ENCODE data around the gene ARNT2. TPM values are rescaled to one million over a fixed set of nuclear protein-coding genes. Genes with fewer than 3 reads are reported as not detected.

ARNT2 gene
- total RNA-seq, 2 experiments from 2014 or later, result not detected

GRCh38 chr15:80549191-80549590, 145.0 kb downstream of the ARNT2 start:
- Histone ChIP-seq H3K79me2 (ENCODE audit: insufficient read depth, low read depth, low read length) (no peaks in the 10 kb centered on the region), H3K4me3 (ENCODE audit: low read depth, low read length, poor library complexity, severe bottlenecking) (no peak overlapping the region), H3K27ac (ENCODE audit: low read depth, low read length, poor library complexity, severe bottlenecking) (no peak overlapping the region), H4K20me1 (ENCODE audit: insufficient read depth, low read length) (no peaks in the 10 kb centered on the region), H2AFZ (ENCODE audit: low read length) (no peak overlapping the region), H3K9me2 (ENCODE audit: insufficient read depth, low read length) (no peaks in the 10 kb centered on the region), H3K36me3 (ENCODE audit: insufficient read depth, low read length) (no peaks in the 10 kb centered on the region), H3K4me1 (ENCODE audit: insufficient read depth, low read length, poor library complexity, severe bottlenecking) (no peaks in the 10 kb centered on the region), H3K4me2 (ENCODE audit: low read length) (no peak overlapping the region), H3K9me3 (ENCODE audit: low read length) (no peaks in the 10 kb centered on the region)
- no TSS peak for BruUV-seq (replicated peaks)
- CTCF ChIA-PET (ENCODE audit: unreplicated experiment), result no interaction called here
- intact Hi-C loops (cut with micrococcal nuclease; ENCODE audit: unreplicated experiment), result no loop called here
- no peak for TF ChIP-seq CTCF (conservative IDR thresholded peaks at IDR 0.05; ENCODE audit: low read length)
- no peak for TF ChIP-seq EZH2phosphoT487 (IDR thresholded peaks at IDR 0.05; ENCODE audit: borderline replicate concordance, low read depth, low read length)
- no peak for DNase-seq (ENCODE audit: low spot score)
- POLR2A ChIA-PET, result no interaction called here

- no peak overlapping the region for H2AFZ ChIP-seq (ENCODE audit: low read length)
- H3K9me3 ChIP-seq (ENCODE audit: low read length), result no peaks in the 10 kb centered on the region
- H3K27ac ChIP-seq (ENCODE audit: low read depth, low read length, poor library complexity, severe bottlenecking), result no peak overlapping the region
- H3K4me1 ChIP-seq (ENCODE audit: insufficient read depth, low read length, poor library complexity, severe bottlenecking), result no peaks in the 10 kb centered on the region
- H3K4me2 ChIP-seq (ENCODE audit: low read length), result no peak overlapping the region
- ChIA-PET POLR2A (no interaction called here), CTCF (ENCODE audit: unreplicated experiment) (no interaction called here)
- TF ChIP-seq CTCF (conservative IDR thresholded peaks at IDR 0.05; ENCODE audit: low read length) (no peak), EZH2phosphoT487 (IDR thresholded peaks at IDR 0.05; ENCODE audit: borderline replicate concordance, low read depth, low read length) (no peak)
- no peaks in the 10 kb centered on the region for H3K36me3 ChIP-seq (ENCODE audit: insufficient read depth, low read length)
- no peak for DNase-seq (ENCODE audit: low spot score)
- intact Hi-C loops (cut with micrococcal nuclease; ENCODE audit: unreplicated experiment), result no loop called here
- H3K79me2 ChIP-seq (ENCODE audit: insufficient read depth, low read depth, low read length), result no peaks in the 10 kb centered on the region
- BruUV-seq (replicated peaks), result no TSS peak
- H3K9me2 ChIP-seq (ENCODE audit: insufficient read depth, low read length), result no peaks in the 10 kb centered on the region
- H3K4me3 ChIP-seq (ENCODE audit: low read depth, low read length, poor library complexity, severe bottlenecking), result no peak overlapping the region
- H4K20me1 ChIP-seq (ENCODE audit: insufficient read depth, low read length), result no peaks in the 10 kb centered on the region
Observed at GRCh38 chr15:80549654-80550053, 145.5 kb downstream of the ARNT2 start.

- CTCF ChIA-PET (ENCODE audit: unreplicated experiment), result no interaction called here
- BruUV-seq (replicated peaks), result no TSS peak
- TF ChIP-seq EZH2phosphoT487 (IDR thresholded peaks at IDR 0.05; ENCODE audit: borderline replicate concordance, low read depth, low read length), result no peak
- TF ChIP-seq CTCF (conservative IDR thresholded peaks at IDR 0.05; ENCODE audit: low read length), result no peak
Observed at GRCh38 chr15:80550219-80550907, 146.2 kb downstream of the ARNT2 start.

More at GRCh38 chr15:80550219-80550907, 146.2 kb downstream of the ARNT2 start:
- H3K4me1 ChIP-seq (ENCODE audit: insufficient read depth, low read length, poor library complexity, severe bottlenecking), result no peaks in the 10 kb centered on the region
- H3K9me3 ChIP-seq (ENCODE audit: low read length), result no peaks in the 10 kb centered on the region
- H3K79me2 ChIP-seq (ENCODE audit: insufficient read depth, low read depth, low read length), result no peaks in the 10 kb centered on the region
- H3K36me3 ChIP-seq (ENCODE audit: insufficient read depth, low read length), result no peaks in the 10 kb centered on the region
- H2AFZ ChIP-seq (ENCODE audit: low read length), result no peak overlapping the region
- POLR2A ChIA-PET, result no interaction called here
- H3K4me3 ChIP-seq (ENCODE audit: low read depth, low read length, poor library complexity, severe bottlenecking), result no peak overlapping the region
- no peak overlapping the region for H3K27ac ChIP-seq (ENCODE audit: low read depth, low read length, poor library complexity, severe bottlenecking)
- H3K9me2 ChIP-seq (ENCODE audit: insufficient read depth, low read length), result no peaks in the 10 kb centered on the region
- no peak overlapping the region for H3K4me2 ChIP-seq (ENCODE audit: low read length)
- no peak for DNase-seq (ENCODE audit: low spot score)
- H4K20me1 ChIP-seq (ENCODE audit: insufficient read depth, low read length), result no peaks in the 10 kb centered on the region
- intact Hi-C loops (cut with micrococcal nuclease; ENCODE audit: unreplicated experiment), result no loop called here

Measured in OCI-LY7 (cell line).